OCI-LY7 (cell line): ENCODE results near the gene SOD1. TPM values are rescaled to one million over a fixed set of nuclear protein-coding genes. Genes with fewer than 3 reads are reported as not detected.

Experiments used
- BruUV-seq: library from RNA; stranded (reverse); fragments of 400-500 nt; replicated peaks from 2 replicates; lab custom pipeline; 2021; lab: Mats Ljungman, UMichigan
- CTCF ChIA-PET: fragments of 300-600 bp; sonication (Branson Sonifier 250); formaldehyde crosslinking; loops from one replicate; lab custom pipeline; 2022; ENCODE audit warnings: antibody characterized with exemption; ENCODE audit not compliant: unreplicated experiment; lab: Charles Lee
- POLR2A ChIA-PET: fragments of 300-600 bp; sonication (Branson Sonifier 250); formaldehyde crosslinking; loops from one replicate; lab custom pipeline; 2022; ENCODE audit warnings: antibody characterized with exemption; lab: Charles Lee
- DNase-seq: peaks from one replicate; pipeline ENCODE4 v3.0.0-alpha.2; 2015; ENCODE audit warnings: low spot score
- H2AFZ ChIP-seq: fragments of 200-600 bp; sonication (generic), shearing (Covaris generic); 2 replicates; pipeline ENCODE4 v1.6.1; 2014; ENCODE audit warnings: mild to moderate bottlenecking, antibody characterized with exemption, low read length, moderate library complexity
- H3K27ac ChIP-seq: fragments of 200-600 bp; sonication (generic); 2 replicates; pipeline ENCODE4 v1.5.1; 2014; ENCODE audit warnings: mixed run types, low read depth, mild to moderate bottlenecking, moderate library complexity, low read length, inconsistent platforms; ENCODE audit not compliant: poor library complexity, severe bottlenecking
- H3K36me3 ChIP-seq: fragments of 200-600 bp; sonication (generic); 2 replicates; pipeline ENCODE4 v1.6.1; 2014; ENCODE audit warnings: mild to moderate bottlenecking, antibody characterized with exemption, low read length, moderate library complexity, mixed read lengths; ENCODE audit not compliant: insufficient read depth
- H3K4me1 ChIP-seq: fragments of 200-600 bp; sonication (generic); 2 replicates; pipeline ENCODE4 v1.5.1; 2014; ENCODE audit warnings: mild to moderate bottlenecking, low read length; ENCODE audit not compliant: insufficient read depth, poor library complexity, severe bottlenecking
- H3K4me2 ChIP-seq: fragments of 200-600 bp; sonication (generic); 2 replicates; pipeline ENCODE4 v1.6.1; 2014; ENCODE audit warnings: mild to moderate bottlenecking, low read length
- H3K4me3 ChIP-seq: fragments of 200-600 bp; sonication (generic); 2 replicates; pipeline ENCODE4 v1.5.1; 2014; ENCODE audit warnings: mild to moderate bottlenecking, low read depth, low read length; ENCODE audit not compliant: poor library complexity, severe bottlenecking
- H3K79me2 ChIP-seq: fragments of 200-600 bp; sonication (generic); 2 replicates; pipeline ENCODE4 v1.6.1; 2016; ENCODE audit warnings: low read depth, mild to moderate bottlenecking, low read length, moderate library complexity, mixed read lengths; ENCODE audit not compliant: insufficient read depth
- H3K9me2 ChIP-seq: fragments of 200-600 bp; sonication (generic); 2 replicates; pipeline ENCODE4 v1.6.1; 2016; ENCODE audit warnings: mild to moderate bottlenecking, low read length, mixed read lengths; ENCODE audit not compliant: insufficient read depth
- H3K9me3 ChIP-seq: fragments of 200-600 bp; sonication (generic); 2 replicates; pipeline ENCODE4 v1.6.1; 2014; ENCODE audit warnings: mild to moderate bottlenecking, mixed run types, low read length, mixed read lengths
- H4K20me1 ChIP-seq: fragments of 200-600 bp; sonication (generic); 2 replicates; pipeline ENCODE4 v1.6.1; 2014; ENCODE audit warnings: mild to moderate bottlenecking, antibody characterized with exemption, low read length, moderate library complexity, mixed read lengths; ENCODE audit not compliant: insufficient read depth
- EZH2phosphoT487 ChIP-seq: fragments of 200-600 bp; sonication (generic); IDR thresholded peaks from 2 replicates; pipeline ENCODE4 v1.6.1; 2018; ENCODE audit warnings: low read depth, borderline replicate concordance, mild to moderate bottlenecking, mixed run types, antibody characterized with exemption, low read length, moderate library complexity, mixed read lengths
- intact Hi-C: fragments of 100-400 bp; cut with micrococcal nuclease; formaldehyde crosslinking; loops from one replicate; pipeline ENCODE4 v1.10.0; 2022; ENCODE audit not compliant: unreplicated experiment
- total RNA-seq, 2 experiments: library from RNA; depleted of rRNA in 1 of 2; stranded (reverse); fragments of >200 nt in 1 of 2; shearing (Covaris generic) in 1 of 2; gene quantifications; 2 replicates each; pipeline ENCODE4 v1.2.3, GENCODE V29; 2014 to 2022
- TF ChIP-seq, protein P1 (sequence below): fragments of 200-600 bp; sonication (generic); conservative IDR thresholded peaks from 2 replicates; pipeline ENCODE4 v1.5.1; 2014; ENCODE audit warnings: mild to moderate bottlenecking, antibody characterized with exemption, low read length, moderate library complexity, mixed read lengths

SOD1 gene
- total RNA-seq, 2 experiments from 2014 or later = 229 to 307 TPM

DNA sequence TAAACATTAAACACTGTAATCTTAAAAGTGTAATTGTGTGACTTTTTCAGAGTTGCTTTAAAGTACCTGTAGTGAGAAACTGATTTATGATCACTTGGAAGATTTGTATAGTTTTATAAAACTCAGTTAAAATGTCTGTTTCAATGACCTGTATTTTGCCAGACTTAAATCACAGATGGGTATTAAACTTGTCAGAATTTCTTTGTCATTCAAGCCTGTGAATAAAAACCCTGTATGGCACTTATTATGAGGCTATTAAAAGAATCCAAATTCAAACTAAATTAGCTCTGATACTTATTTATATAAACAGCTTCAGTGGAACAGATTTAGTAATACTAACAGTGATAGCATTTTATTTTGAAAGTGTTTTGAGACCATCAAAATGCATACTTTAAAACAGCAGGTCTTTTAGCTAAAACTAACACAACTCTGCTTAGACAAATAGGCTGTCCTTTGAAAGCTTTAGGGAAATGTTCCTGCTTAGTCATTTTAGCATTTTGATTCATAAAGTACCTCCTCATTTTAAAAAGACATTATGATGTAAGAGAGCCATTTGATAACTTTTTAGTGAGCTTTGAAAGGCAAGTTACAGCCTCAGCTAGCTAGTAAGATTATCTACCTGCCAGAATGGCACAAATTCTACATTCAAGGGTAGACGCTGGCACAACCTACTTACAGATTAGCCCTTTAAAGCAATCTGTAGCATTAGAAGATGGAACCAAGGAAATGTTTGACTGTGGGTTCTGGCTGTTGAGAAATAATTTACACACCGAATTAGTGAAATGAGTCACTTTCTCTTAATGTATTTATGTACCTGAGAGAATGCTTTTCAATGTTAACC is 9.4 kb downstream of the SOD1 start:
- CTCF ChIA-PET = no interaction called here

DNA sequence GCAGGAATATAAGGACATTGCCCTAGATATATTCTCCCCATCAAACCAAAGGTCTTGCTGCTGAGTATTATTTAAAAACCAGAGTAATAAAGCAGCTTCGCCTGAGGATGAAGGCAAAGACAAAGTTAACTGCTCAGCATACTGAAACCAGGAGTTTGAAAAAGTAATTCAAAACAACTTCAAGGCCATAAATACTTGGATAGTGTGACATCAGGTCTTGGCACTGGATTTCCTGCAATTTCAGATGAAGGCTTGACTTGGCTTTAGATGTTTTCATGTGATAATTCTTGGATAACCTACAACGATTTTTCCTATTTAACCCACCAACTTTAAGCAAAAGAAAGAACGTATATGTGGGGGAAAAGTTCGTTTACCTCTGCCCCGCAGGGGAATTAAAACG is 10.6 kb downstream of the SOD1 start:
- 0 out of 2 replicates have a peak, but pooled peaks cover 9% of the 10 kb centered on the region for H4K20me1 ChIP-seq
- no peak overlapping the region for H3K27ac ChIP-seq
- H3K4me2 ChIP-seq = no peak overlapping the region
- no peak overlapping the region for H2AFZ ChIP-seq
- H3K79me2 ChIP-seq = peaks cover 23% of the 10 kb centered on the region; the same call in 1 of the 2 replicates
- no TSS peak for BruUV-seq
- DNase-seq = no peak
- H3K9me3 ChIP-seq = no peaks in the 10 kb centered on the region
- H3K9me2 ChIP-seq = no peaks in the 10 kb centered on the region
- CTCF ChIA-PET = no interaction called here
- H3K4me3 ChIP-seq = no peak overlapping the region
- intact Hi-C loops = no loop called here
- H3K36me3 ChIP-seq = peaks cover 79% of the 10 kb centered on the region
- TF ChIP-seq, protein P1, sequence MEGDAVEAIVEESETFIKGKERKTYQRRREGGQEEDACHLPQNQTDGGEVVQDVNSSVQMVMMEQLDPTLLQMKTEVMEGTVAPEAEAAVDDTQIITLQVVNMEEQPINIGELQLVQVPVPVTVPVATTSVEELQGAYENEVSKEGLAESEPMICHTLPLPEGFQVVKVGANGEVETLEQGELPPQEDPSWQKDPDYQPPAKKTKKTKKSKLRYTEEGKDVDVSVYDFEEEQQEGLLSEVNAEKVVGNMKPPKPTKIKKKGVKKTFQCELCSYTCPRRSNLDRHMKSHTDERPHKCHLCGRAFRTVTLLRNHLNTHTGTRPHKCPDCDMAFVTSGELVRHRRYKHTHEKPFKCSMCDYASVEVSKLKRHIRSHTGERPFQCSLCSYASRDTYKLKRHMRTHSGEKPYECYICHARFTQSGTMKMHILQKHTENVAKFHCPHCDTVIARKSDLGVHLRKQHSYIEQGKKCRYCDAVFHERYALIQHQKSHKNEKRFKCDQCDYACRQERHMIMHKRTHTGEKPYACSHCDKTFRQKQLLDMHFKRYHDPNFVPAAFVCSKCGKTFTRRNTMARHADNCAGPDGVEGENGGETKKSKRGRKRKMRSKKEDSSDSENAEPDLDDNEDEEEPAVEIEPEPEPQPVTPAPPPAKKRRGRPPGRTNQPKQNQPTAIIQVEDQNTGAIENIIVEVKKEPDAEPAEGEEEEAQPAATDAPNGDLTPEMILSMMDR = no peak
- no peak for TF ChIP-seq EZH2phosphoT487
- H3K4me1 ChIP-seq = peaks cover 14% of the 10 kb centered on the region
- POLR2A ChIA-PET = interaction anchor here (0.7 to 2.9 kb wide), 5 partner anchors 10 to 202 kb away, joined by 3 to 7 read pairs (median 6); no protein-coding TSS in a partner anchor

More for the DNA sequence above, 9.4 kb downstream of the SOD1 start:
- Histone ChIP-seq H3K4me2 (no peak overlapping the region), H3K9me2 (no peaks in the 10 kb centered on the region), H3K4me1 (peaks cover 26% of the 10 kb centered on the region), H3K4me3 (no peak overlapping the region), H2AFZ (no peak overlapping the region), H3K36me3 (peaks cover 90% of the 10 kb centered on the region), H3K9me3 (no peaks in the 10 kb centered on the region), H3K27ac (no peak overlapping the region), H3K79me2 (peaks cover 33% of the 10 kb centered on the region), H4K20me1 (peaks cover 9% of the 10 kb centered on the region; the same call in 1 of the 2 replicates)
- POLR2A ChIA-PET = interaction anchor here (0.7 to 2.9 kb wide), 5 partner anchors 9 to 20 kb away, joined by 3 to 7 read pairs (median 4); no protein-coding TSS in a partner anchor
- intact Hi-C loops = loop anchor here (5.0 kb wide), 2 partner anchors 33 to 112 kb away; no protein-coding TSS in a partner anchor
- BruUV-seq = no TSS peak
- TF ChIP-seq, protein P1 = no peak
- no peak for TF ChIP-seq EZH2phosphoT487
- no peak for DNase-seq
